ENCODE data around the gene GAB1. TPM values are rescaled to one million over a fixed set of nuclear protein-coding genes. Genes with fewer than 3 reads are reported as not detected.

Gene GAB1
- total and polyA plus RNA-seq, 2 donors (not counting 1 experiment from before 2014, with no cell fraction given): 4.7 to 10.8 TPM

DNA sequence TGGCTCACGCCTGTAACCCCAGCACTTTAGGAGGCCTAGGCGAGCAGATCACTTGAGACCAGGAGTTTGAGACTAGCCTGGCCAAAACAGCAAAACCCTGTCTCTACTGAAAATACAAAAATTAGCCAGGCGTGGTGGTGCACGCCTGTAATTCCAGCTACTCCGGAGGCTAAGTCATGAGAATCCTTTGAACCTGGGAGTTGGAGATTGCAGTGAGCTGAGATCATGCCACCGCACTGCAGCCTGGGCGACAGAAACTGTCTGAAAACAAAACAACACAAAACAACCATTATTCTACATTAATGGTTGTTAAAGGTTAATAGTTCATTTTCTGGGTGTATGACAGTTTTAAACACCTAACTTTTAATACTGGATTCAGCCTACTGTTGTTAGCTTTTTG lies 175.2 kb downstream of the GAB1 start:
- CTCF ChIA-PET: no interaction called here
- no peaks in the 10 kb centered on the region for H3K9me3 ChIP-seq (ENCODE audit: control extremely low read depth in 1 of 3, control insufficient read depth in 2 of 3, insufficient read depth in 1 of 3, low read length in 2 of 3)
- H3K27ac Mint-ChIP-seq: no peak overlapping the region
- H2AFZ ChIP-seq (ENCODE audit: insufficient read depth, low read depth, low read length, poor library complexity, severe bottlenecking): no peak overlapping the region
- no peak overlapping the region for H3K4me3 ChIP-seq (ENCODE audit: control extremely low read depth in 1 of 5, extremely low read depth in 1 of 5, insufficient read depth in 1 of 5, low read depth in 2 of 5, low read length in 4 of 5)
- H3K27ac ChIP-seq (ENCODE audit: low read length in 2 of 2): no peak overlapping the region
- H3K4me1 ChIP-seq (ENCODE audit: control insufficient read depth in 2 of 2, insufficient read depth in 2 of 2, low read length in 2 of 2): peaks cover 26% of the 10 kb centered on the region in 2 donors
- no peak for ATAC-seq (ENCODE audit: low read depth)
- H4K20me1 ChIP-seq (ENCODE audit: control insufficient read depth, insufficient read depth, low read length, poor library complexity, severe bottlenecking): peaks cover 25% of the 10 kb centered on the region
- TF ChIP-seq EZH2 (IDR thresholded peaks at IDR 0.05; ENCODE audit: borderline replicate concordance, insufficient read depth, low read depth, low read length, poor library complexity, severe bottlenecking): no peak
- TF ChIP-seq, protein P1, sequence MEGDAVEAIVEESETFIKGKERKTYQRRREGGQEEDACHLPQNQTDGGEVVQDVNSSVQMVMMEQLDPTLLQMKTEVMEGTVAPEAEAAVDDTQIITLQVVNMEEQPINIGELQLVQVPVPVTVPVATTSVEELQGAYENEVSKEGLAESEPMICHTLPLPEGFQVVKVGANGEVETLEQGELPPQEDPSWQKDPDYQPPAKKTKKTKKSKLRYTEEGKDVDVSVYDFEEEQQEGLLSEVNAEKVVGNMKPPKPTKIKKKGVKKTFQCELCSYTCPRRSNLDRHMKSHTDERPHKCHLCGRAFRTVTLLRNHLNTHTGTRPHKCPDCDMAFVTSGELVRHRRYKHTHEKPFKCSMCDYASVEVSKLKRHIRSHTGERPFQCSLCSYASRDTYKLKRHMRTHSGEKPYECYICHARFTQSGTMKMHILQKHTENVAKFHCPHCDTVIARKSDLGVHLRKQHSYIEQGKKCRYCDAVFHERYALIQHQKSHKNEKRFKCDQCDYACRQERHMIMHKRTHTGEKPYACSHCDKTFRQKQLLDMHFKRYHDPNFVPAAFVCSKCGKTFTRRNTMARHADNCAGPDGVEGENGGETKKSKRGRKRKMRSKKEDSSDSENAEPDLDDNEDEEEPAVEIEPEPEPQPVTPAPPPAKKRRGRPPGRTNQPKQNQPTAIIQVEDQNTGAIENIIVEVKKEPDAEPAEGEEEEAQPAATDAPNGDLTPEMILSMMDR (IDR thresholded peaks at IDR 0.05): no peak
- H3K36me3 ChIP-seq (replicated peaks in 1 of 2; ENCODE audit: control extremely low read depth in 1 of 2, control insufficient read depth in 1 of 2, extremely low read depth in 1 of 2, insufficient read depth in 2 of 2, low read length in 1 of 2): no peaks in the 10 kb centered on the region
- peaks cover 28% of the 10 kb centered on the region for H3K4me1 Mint-ChIP-seq
- intact Hi-C loops (cut with micrococcal nuclease): loop anchor here (5.0 kb wide), 1 partner anchor 1585 kb away; the partner anchor contains the start of genes ABCE1 and ANAPC10
- H3K27me3 Mint-ChIP-seq: peaks cover 8% of the 10 kb centered on the region
- 100% methylated on average over 2 of the region's 7 CpGs for WGBS (ENCODE audit: insufficient coverage)
- H3K79me2 ChIP-seq (ENCODE audit: control insufficient read depth, insufficient read depth, low read length): peaks cover 34% of the 10 kb centered on the region
- no peak overlapping the region for H3K9ac ChIP-seq (ENCODE audit: low read length)
- no peaks in the 10 kb centered on the region for H3K9me3 Mint-ChIP-seq (ENCODE audit: insufficient read depth)
- peak overlapping the region; percentile 39 for H3K4me3 Mint-ChIP-seq
- H3K4me2 ChIP-seq (replicated peaks; ENCODE audit: low read depth, low read length, poor library complexity, severe bottlenecking): no peak overlapping the region
- POLR2A ChIA-PET: no interaction called here
- DNase-seq: no peak
- H3K27me3 ChIP-seq (replicated peaks in 1 of 4; ENCODE audit: control extremely low read depth in 1 of 4, control insufficient read depth in 3 of 4, insufficient read depth in 4 of 4, low read length in 3 of 4): no peaks in the 10 kb centered on the region

DNA sequence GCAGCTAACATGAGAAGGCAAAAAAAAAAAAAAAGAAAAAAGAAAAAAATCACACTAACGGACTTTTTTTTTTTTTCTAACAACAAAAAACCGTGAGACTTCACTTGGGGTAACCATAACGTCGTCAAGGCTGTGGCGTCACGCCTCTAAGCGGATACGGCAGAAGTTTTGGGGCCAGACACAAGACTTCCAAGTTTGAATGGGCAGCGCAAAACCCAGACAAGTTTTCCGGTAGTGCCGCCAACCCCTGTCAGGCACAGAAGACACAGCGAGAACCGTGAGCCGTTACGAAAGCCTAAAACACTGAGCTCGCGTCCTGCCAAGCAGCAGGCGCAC lies 176.3 kb downstream of the GAB1 start:
- H3K4me3 ChIP-seq (ENCODE audit: control extremely low read depth in 1 of 5, extremely low read depth in 1 of 5, insufficient read depth in 1 of 5, low read depth in 2 of 5, low read length in 4 of 5): peak overlapping the region; percentile 81 to 97 (median 93)
- H3K4me1 ChIP-seq (ENCODE audit: control insufficient read depth in 2 of 2, insufficient read depth in 2 of 2, low read length in 2 of 2): peaks cover 28 to 29% of the 10 kb centered on the region in 2 donors
- ATAC-seq (ENCODE audit: low read depth): peak; percentile 25
- intact Hi-C loops (cut with micrococcal nuclease): loop anchor here (1.0 to 5.0 kb wide), 4 partner anchors 46 to 1584 kb away; partner anchors contain the start of genes ABCE1, ANAPC10, GAB1 and USP38
- H3K79me2 ChIP-seq (ENCODE audit: control insufficient read depth, insufficient read depth, low read length): peaks cover 44% of the 10 kb centered on the region
- Mint-ChIP-seq H3K9me3 (ENCODE audit: insufficient read depth) (no peaks in the 10 kb centered on the region), H3K27ac (peak overlapping the region; percentile 100), H3K27me3 (peaks cover 8% of the 10 kb centered on the region), H3K4me1 (peaks cover 38% of the 10 kb centered on the region), H3K4me3 (peak overlapping the region; percentile 100)
- no peaks in the 10 kb centered on the region for H3K9me3 ChIP-seq (ENCODE audit: control extremely low read depth in 1 of 3, control insufficient read depth in 2 of 3, insufficient read depth in 1 of 3, low read length in 2 of 3)
- H3K9ac ChIP-seq (ENCODE audit: low read length): peak overlapping the region; percentile 81
- under 1% methylated on average over 18 of the region's 18 CpGs for WGBS (ENCODE audit: insufficient coverage)
- peaks cover 3 to 9% of the 10 kb centered on the region in 2 experiments for H3K36me3 ChIP-seq (replicated peaks in 1 of 2; ENCODE audit: control extremely low read depth in 1 of 2, control insufficient read depth in 1 of 2, extremely low read depth in 1 of 2, insufficient read depth in 2 of 2, low read length in 1 of 2)
- peaks cover 36% of the 10 kb centered on the region for H4K20me1 ChIP-seq (ENCODE audit: control insufficient read depth, insufficient read depth, low read length, poor library complexity, severe bottlenecking)
- ChIA-PET CTCF (interaction anchor here (0.7 to 2.6 kb wide), 3 partner anchors 9 to 46 kb away, joined by 3 to 10 read pairs (median 4); no protein-coding TSS in a partner anchor), POLR2A (interaction anchor here (1.0 kb wide), 1 partner anchor 328 kb away, joined by 3 read pairs; the partner anchor contains the start of gene USP38)
- H3K27ac ChIP-seq (ENCODE audit: low read length in 2 of 2): peak overlapping the region; percentile 94 to 99
- H3K27me3 ChIP-seq (replicated peaks in 1 of 4; ENCODE audit: control extremely low read depth in 1 of 4, control insufficient read depth in 3 of 4, insufficient read depth in 4 of 4, low read length in 3 of 4): no peaks in the 10 kb centered on the region
- no peak for DNase-seq
- no peak for TF ChIP-seq EZH2 (IDR thresholded peaks at IDR 0.05; ENCODE audit: borderline replicate concordance, insufficient read depth, low read depth, low read length, poor library complexity, severe bottlenecking)
- TF ChIP-seq, protein P1 (IDR thresholded peaks at IDR 0.05): no peak
- peak overlapping the region; percentile 79 for H2AFZ ChIP-seq (ENCODE audit: insufficient read depth, low read depth, low read length, poor library complexity, severe bottlenecking)
- peak overlapping the region; percentile 76 for H3K4me2 ChIP-seq (replicated peaks; ENCODE audit: low read depth, low read length, poor library complexity, severe bottlenecking)
